Dermis blood vessel endothelial cell (primary cell): ENCODE measurements around the gene LINC01488. TPM values are rescaled to one million over a fixed set of nuclear protein-coding genes. Genes with fewer than 3 reads are reported as not detected.
A peak's percentile ranks its signal among the peaks of the same experiment; 100 is the strongest.

ENCODE experiments used
- DNase-seq: peaks from one replicate; pipeline ENCODE4 v3.0.0; 2010
- total RNA-seq: library from RNA; depleted of rRNA; stranded (reverse); fragments of >200 nt; gene quantifications from 2 replicates; pipeline ENCODE4 v1.2.3, GENCODE V29; 2014

Gene LINC01488
- total RNA-seq, 1 donor from 2014 or later, result not detected

DNA sequence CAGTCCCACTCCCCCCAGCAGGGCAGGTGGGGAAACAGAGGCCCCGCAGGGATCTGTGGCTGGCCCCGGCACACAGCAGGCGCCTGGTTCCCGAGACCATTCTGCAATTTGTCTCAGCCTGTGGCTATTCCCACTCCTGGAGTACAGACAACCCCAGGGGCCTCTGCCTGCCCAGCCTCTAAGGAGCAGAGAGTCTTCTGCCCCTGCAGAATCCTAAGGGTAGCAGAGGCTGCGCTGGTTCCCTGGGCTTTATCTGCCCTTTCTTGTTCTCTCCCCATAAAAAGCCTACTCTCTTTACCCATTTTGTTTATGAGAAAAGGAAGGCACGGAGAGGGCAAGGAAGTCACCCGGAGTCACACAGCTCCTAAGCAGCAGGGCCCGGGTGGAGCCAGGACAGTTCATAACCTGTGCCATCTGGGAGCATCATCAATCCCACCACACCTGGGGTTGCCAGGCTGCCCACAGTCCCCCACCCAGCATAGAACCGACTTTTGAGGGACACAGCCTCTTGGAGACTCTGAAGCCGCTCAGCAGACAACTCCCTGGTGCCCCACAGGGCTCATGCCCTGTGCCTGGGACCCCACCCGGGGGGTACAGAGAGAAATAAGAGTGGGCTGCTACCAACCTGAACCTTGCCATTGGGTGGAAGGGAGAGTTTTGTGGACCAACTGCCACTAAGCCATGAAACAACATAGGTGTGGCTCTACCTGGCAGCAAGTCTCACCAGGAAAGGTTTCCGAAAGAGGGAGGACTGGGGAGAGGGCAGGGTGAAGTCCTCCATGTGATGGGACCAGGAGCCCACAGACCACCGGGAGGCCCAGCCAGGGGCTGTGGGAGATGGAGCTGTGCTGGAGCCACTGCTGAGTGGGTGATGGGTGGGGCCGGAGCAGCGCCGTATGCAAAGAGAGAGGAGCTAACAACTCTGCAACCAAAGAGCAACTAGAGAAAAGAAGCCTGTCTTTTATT is 17.2 kb upstream of the LINC01488 start:
- no peak for DNase-seq

DNA sequence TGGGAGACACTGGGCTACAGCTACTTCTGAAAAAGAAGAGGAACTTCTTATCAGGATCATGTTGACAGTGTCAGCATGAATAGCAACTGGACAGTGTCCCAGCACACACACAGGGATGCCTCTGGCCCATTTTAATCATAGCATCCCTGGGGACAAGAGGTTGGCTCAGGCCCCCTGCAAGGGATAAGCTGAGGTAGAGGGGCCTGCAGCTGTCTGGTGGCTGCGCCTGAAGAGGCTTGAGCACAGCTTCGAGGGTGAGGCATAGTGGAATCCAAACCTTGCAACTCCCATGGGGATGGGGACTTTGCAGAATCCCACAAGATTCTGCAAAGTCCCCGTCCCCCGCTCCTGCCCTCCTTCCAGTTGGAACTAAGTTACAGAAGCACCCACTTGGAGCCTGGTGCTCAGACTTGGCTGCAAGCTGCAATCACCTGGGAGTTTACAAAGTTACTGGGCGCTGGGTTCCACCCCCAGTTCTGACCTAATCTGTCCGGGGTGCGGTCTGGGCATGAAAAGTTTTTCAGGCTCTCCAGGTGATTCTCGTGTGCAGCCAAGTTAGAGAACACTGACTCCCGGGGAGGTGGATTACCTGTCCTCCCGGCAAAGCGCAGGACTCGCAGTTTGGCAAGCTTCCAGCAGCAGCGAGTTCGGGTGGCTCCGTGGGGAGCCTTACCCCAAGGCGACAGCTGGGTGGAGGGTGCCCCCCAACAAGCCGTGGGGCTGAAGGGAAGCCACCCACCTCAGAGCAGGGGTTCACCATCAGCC is 16.0 kb upstream of the LINC01488 start:
- DNase-seq, result no peak

DNA sequence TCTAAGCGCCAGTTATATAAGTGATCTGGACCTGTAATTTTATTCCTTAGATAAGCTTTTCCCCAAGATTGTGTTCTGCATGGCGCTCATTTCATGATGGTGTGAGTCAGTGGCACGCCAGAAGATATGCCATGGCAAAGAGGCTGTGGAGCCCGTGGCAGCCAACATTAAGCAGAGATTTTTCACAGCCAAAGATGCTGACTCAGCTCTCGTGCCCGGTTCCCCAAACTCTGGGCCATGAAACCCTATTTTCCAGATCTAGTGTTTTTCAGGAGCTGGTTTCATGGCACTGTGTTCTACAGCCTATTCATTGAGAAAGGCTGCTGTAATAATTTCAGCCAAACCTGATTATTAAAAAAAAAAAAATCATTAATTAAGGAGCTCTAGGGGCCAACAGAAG is 15.4 kb upstream of the LINC01488 start:
- DNase-seq, result no peak

DNA sequence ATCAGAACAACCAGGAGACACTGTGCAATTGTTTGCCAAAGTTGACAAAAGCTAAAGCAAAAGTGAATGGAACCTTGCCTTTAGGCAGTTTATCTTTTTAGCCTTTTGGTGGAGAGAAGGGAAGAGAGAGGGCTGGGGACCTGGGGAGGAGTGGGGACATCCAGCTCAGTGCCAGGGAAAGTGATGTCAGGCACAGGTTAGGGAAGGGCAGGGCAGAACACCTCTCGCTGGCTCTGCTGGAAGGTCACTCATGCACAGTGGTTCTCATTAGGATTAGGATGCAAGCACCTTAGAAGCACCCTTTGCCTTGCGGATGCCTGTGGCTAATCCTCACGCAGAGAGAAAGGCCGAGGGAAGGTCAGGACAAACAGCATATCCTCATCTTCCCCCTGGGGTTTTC is 14.3 kb upstream of the LINC01488 start:
- no peak for DNase-seq

DNA sequence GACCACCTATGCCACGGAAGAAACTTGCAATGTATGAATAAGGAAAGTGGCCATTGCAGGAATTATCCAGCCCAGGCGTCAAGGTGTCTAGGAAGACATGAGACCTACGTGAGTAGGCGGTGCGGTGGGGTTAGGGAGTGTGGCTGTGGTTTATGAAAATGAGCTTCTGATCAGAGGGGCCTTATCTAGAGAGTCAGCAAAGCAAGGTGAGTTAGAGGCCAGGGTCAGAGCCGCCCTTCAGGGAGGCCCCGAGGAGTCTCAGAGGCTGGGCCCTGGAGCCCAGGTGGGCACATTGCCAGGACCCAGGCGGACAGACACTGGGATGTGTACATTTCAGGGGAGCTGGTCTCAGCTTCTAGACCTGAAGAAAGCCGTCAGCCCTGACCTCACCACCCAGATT is 13.8 kb upstream of the LINC01488 start:
- DNase-seq, result no peak

DNA sequence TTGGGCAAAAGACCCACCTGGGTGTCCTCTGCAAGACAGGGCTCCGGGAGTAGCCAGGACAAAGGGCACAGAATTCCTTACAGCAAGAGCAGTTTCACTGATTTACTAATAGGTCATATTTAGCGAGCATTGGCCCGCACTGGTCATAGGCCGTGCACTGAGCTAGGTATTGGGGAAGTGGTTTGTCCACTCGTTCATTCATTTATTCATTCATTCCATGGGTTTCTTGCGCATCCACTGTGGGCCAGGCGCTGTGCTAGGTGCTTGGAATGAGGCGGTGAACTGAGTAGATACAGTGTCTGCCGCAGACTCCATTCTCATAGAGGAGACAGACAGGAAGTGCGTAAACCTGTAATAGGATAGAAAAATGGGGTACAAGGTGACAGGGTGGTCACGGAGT is 13.2 kb upstream of the LINC01488 start:
- DNase-seq, result no peak

DNA sequence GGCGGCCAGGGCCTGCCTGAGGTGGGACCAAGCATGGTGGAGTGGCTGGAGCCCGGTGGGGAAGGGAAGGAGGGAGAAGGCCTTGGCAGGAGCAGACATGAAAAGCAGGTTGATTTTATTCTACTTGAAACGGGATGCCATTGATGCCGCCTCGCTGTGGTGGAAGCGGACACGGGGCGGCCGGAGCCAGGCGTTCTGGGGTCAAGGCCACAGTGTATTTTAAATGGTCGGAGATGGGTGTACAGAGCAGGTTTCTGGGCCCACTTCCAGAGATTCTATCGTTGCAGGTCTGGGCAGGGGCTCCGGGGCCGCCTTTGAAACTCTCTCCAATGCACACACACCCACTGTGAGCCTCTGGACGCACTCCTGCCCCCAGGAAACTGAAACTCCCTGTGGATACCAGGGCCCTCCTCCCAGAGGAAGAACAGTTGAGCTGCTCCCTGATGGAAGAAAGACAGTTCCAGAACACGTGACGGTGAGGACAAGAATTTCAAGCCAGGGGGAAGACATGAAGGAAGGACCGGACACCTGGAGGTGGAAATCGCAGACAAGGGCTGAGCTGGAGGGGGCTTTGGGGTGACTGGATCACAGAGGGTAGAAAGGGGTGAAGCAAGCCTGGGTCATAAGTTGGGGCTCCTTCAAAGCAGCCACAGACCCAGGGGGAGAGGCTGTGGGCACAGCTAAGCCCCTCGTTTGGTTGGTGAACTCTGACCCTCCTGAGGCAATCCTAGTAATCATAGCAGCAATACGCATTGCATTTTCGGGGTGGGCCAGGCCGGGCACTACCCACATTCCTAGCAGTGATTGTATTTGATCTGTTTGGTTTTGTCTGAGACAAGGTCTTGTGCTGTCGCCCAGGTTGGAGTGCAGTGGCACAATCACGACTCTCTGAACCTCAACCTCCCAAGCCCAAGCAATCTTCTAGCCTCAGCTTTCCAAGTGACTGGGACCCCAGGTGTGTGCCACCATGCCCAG is 12.3 kb upstream of the LINC01488 start:
- DNase-seq, result no peak

DNA sequence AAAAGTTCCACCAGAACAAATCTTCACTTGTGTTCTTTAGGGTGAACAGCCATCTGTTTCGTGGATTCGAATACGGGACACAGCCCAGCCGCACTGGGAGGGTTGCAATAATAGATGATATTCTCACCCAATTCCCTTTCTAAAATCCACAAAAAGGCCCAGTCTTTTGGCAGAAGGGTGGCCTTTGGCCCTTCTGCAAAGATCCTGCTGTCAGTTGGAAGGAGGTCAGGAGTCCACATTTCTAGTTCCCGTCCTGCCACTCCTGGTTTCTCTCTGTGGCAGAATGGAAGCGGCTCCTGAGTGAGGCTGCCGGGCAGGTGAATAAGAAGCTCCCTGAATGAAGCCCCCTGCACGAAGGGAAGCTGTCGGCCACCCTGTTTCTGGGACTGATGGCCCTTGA is 11.2 kb upstream of the LINC01488 start:
- DNase-seq, result no peak

DNA sequence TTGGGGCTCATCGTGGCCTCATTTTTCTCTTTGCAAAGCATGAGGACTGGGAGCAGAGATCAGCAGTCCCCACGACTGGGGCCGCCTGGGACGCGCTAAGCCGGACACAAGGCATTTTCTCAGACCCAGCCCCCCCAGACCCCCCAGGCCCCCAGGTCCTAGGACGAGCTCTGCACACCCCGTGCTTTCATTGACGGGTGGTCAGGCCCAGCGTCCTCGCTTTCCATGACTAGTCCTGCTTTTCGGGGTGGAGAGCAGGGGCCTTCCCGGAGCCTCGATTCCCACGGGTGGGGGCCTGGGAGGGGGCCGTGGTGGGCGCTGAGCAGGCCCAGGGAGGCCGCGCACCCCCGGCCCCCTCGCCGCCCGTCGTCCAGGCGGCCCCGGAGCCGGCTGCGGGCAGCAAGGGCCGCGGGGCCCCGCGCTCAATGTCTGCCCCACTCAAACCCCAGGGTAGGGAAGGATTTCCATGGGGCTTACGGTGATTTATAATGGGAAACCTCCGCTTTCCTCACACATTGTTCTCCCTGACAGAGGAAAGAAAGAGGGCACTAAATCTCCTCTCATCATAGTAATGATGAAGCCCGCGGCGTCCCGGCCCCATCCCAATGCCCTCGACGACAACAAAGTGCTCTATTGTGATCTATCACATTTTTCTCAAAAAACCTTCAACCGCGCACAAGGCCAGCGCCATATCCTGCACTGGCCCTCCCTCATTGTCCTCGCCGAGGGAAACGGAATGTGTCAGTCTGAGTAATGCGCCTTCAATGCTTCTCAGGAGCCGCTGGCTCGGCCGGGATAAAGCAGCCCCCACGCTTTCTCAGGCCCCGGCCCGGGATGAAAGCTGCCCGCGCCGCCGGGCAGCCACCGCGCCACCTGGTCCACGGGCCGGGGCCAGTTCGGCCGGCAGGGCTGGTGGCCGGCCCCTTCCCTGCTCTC is 10.4 kb upstream of the LINC01488 start:
- DNase-seq, result peak; percentile 89

DNA sequence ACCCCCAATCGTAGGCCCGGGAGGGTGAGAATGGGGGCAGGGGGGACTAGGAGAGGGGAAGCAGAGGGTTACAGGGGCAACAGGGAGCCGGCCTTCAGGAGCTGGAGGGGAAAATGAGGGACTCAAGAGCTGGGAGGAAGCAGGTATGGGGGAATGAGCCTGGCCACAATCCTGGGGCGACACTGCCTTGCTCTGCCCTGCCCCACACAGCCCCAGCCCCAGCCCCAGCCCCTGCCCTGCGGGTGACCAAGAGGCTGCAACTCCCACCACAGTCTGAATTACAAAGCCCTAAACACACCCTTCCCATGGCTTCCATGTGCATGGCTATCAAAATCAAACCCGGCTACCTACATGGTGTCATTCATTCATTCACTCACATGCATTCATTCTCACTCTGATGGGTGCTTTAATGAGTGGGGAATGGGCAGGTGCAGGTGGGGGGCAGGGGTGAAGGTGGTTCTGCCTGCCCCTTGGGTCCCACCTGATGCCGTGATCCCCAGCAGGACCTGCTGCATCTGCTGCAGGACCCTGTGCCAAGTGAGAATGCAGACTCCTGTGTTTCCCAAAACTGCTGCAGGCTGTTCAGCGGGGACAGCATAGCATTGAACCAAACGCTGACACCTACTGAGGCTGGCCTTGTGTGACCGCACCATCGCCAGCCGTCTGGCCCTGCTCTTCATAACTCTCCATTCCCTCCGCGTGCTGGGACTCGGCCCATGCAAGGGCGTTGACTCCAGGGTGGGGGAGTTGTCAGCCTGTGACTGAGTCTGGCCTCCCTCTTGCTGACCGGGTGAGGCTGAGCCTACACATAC is 9.5 kb upstream of the LINC01488 start:
- DNase-seq, result no peak

DNA sequence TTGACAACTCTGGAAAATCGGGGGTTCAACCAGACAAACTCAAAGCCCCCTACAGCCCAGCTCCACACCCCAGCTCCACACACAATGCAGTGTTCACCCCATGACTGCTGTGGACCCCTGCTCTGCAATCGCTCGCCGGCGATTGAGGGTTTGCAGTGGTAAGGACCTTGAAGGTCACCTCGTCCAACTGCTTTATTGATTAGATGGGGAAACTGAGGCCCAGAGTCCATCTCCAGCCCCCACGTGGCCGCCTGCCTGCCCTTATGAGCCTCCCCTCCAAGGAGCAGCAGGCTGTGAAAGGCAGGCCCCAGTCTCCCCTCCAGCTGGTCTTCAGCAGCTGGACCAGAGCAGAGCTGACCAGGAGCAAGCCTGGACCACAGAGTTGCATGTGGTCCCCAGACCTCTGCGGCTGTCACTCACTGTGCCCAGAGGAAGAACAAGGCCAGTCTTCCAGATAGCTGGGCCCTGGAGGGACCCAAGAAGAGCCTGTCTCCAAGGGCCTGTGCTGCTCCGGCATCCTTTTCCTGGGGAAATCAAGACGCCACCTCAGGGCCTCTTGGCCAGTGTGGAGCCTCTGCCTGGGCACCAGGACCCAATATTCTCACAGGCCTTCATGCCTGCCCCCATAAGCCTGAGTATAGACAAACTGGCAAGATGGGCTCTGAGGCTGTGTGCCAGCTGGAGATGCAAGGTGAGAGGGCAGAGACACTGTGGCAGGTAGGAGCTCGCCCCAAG is 8.8 kb upstream of the LINC01488 start:
- no peak for DNase-seq

DNA sequence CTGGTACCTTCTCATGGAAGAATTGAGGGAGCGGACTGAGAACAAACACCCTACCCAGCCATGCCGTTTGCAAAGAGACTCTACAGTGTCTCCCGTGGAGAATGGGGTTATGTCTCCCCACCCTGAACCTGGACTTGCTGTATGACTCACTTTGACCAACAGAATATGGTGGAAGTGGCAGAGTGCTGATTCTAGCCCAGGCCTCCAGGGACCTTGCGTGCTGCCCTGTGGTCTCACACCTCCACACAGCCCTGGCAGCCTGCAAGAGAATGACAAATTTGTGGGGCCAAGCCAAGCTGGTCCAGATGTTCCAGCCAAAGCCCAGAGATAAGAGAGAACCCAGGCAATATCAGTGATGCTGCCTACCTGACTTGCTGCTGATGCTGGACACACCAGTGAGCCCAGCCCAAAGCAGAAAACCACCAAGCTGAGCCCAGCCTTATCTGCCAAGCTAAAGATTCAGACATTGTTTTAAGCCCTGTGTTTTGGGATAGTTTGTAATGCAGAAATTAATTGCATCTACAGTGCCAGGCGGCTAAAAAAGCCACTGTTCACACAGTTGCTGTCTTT is 8.1 kb upstream of the LINC01488 start:
- no peak for DNase-seq

DNA sequence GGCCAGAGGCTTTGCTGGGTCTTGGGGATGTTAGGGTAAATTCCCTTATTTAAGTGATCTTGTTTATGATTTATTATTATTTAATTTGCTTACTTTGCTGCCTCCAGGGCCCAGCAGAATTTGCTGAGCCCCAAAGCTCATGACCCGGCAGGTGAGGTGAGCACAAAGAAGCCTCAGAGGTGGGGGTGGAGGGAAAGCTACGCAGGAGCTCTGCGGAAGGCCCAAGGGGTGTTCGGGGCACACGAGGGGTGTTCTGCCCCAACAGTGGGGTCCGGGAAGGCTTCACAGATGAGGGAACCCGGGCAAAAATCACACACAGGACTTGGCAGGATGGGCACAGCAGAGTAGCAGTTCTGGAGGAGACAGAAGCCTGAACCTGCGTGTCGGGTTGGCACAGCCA is 6.7 kb upstream of the LINC01488 start:
- DNase-seq, result no peak

DNA sequence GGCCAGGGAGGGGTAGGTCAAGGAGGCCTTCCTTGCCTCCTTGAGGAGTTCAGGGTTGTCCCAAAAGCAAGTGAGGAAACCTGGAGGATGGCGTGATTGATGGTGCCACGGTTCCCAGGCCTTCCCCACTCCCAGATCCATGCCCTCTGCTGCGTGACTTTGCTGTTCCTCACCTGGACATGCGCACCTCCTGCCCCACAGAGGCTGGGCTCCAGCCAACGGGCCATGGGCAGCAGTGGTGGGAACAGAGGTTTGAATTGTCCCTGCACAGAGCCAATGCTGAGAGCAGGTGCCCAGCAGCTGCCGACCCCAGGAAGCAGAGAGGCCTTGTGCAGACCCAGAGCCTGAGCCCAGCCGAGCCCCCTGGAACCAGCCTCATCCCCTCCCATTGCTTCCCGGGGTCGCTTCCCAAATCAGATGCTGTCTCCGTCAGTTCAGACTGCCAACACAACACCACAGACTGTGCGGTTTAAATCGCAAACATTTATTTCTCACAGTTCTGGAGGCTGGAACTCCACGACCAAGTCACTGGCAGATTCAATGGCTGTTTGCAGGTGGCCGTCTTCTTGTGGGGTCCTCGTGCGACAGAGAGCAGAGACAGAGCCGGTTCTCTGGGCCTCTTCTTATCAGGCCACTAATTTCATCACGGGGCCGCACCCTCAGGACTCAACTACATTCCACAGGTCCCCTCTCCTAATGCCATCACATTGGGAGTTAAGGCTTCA is 6.2 kb upstream of the LINC01488 start:
- DNase-seq, result no peak

DNA sequence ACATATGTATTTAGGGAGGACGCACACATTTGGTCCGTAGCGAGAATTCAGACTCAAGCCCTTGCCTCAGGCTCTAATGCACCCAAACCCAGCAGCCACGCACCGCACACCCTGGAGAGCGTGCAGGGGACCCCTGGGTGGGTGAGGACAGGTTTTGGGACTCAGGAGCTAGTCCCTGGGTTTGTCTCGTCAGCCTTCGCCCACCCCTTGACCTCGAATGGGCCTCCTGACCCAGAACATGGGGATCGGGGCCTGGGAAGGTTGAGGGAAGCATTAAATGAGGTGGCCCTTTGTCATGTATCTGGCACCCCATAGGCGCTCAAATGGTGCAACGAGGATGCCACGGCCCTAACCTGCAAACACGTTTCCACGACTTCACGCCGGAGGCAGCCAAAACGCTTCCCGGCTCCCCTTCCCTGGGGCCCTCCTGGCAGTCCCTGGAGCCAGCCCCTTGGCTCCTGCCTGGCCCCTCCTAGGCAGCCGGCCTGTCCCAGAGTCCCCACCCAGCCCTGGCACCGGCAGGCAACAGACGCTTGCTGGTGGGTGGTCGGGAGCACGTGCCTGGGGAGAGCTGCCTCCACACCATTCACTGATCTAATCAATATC is 5.5 kb upstream of the LINC01488 start:
- no peak for DNase-seq

DNA sequence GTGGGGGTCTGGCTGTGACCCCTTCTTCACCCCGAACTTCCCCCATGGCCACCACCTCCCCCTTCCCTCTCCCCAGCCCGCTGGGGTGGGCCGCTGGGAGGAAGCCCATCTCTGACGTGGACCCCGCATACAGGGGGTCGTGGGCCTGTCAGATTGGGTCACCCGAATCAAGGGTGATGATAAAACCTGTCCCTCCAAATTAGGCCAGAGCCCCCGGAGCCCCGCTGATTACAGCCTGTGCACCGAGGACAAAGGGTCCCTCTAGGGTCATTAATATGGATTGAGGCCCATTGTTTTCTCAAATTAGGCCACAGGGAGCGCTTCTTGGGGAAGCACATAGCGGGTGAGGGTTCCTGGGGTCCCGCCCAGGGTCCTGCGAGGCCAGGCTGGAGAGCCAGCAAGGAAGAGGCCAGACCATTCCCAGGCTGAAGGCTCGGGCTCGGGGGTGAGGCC is 4.9 kb upstream of the LINC01488 start:
- no peak for DNase-seq

DNA sequence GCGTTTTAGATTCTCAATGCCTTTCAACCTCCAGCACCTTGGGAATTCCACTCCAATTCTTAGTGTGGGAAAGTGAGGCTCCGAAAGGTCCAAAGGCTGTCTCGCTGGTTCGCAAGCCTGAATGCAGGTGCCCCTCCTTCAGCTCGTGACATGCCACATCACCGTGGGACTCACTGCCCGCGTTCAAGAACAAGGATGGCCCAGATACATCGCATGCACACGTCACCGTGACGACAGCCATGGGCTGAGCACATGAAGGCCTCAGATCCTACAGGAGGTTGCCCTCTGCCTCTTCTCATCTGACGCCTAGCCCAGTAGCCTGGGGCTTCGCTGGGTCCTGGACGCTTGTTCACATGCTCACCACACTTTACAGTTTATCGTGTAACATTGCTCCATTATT is 4.4 kb upstream of the LINC01488 start:
- no peak for DNase-seq

DNA sequence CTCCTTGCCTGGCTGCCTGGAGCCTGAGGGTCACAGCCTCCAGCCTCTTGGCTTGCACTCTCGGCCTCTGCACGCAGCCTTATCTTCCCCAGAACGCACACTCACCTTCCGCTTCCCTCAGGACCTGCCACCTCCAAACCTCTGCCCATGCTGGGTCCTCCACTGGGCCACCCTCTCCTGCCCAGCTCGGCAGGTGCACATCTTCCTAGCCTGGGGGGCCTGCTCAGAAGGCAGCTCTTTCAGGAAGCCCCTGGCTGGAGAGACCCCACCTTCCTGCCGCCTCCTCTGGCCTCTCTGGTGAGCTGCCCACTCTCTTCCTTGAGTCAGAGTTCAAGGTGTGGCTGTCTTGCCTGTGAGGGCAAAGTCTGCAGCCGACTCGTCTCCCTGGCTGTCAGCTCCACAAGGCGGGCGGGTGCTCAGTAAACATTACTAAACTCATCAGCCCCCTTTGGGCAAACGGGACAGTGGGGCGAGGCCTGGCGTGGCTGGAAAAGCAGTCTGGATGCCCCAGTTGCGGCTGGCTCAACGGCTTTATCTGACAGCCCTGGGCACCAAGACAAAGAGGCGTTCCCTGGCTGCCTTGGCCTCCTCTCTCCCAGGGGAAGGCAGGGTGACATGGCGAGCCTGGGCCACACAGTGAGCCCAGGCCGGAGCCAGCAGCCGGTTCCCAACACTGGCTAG is 1.7 kb upstream of the LINC01488 start:
- no peak for DNase-seq
